ENCODE results near the gene PHF19.
A peak's percentile ranks its signal among the peaks of the same experiment; 100 is the strongest.

The PHF19 gene

GRCh38 chr9:120876842-120877240 lies at the start of gene PHF19:
Gene PHF19 (minus strand): TSS chr9:120877188. CDS start chr9:120874741, 2,447 bp downstream.
- peak; percentile 36 for DNase-seq

- DNase-seq = no peak
These were observed 49.5 kb upstream of the PHF19 start, which contains the start of gene TRAF1 for GRCh38 chr9:120926397-120926928. Gene TRAF1 (minus strand): TSS chr9:120926796. CDS start chr9:120926075, 721 bp downstream.

DNA sequence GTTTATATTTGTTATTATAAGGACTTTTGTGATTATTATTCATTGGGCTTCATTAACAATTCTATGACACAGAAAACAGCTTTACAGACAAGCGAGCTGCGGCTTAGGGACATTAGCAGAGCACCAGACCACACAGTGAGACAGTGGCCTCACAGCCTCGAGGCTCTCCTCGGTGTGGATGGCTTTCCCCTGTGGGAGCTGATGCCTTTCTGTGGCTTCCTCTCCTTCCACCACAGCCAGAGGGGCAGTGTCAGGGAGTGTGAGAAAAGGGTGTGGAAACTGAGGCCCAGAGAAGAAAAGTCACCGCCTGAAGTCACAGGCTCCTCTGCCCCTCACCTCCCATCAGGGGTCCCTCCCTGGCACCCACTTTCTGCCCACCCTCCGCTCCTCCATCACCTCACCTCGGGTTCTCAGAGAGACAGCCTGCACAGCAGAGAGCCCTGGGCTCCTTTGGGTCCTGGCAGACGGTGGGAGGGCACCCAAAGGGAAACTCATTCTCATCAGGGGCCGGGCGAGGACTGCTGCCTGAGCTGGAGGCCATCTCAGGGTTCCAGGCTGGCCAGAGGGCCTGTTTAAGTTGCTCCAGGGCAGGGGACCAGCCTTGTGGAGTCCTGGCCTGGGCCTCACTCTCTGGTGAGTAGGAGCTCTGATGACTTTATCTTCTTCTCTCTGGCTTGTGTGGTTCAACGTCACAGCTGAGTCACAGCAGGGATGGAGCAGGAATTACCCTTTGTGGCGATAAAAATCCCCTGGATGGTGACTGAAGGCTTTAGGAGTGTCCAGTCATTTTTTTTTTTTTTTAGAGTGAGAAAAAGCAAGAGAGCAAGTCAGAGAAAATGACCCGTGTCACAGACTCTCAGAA lies 48.8 kb upstream of the PHF19 start:
- DNase-seq = no peak

DNA sequence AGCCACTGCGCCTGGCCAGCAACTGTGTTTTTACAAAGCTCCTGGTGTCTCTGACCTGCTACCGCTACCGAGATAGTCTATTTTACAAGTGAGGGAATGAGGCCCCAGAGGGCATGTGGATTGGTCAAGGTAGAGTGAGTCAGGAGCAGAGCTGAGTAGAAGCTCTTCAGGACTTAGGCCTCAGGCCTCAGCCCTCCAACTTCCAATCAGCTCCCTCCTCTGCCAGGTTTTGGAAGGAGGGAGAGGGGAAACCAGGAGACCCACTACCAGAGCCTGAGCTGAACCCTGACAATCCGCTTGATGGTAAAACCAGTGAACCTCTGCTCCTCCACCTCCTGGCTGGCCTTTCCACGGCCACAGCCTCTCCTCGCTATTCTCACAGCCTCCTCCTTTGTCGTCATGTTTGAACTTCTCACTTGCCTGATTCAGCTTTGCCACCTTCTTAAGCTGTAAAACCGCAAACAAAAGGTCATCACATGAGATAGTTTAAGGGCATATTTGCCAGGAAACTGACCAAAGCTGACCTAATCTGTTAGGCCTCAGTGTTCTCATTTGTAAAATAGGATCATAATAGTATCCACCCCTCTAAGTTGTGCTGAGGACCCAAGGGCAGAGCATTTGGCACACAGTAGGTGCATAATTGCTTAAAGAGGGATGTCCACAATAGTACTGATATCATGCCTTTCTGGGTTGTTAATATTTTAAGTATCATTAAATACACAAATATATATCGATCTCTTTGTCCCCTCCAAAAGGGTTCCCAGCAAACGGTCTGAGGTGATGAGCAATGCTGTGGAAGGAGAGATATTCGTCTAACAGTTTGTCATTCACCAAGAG lies 47.9 kb upstream of the PHF19 start:
- no peak for DNase-seq

DNA sequence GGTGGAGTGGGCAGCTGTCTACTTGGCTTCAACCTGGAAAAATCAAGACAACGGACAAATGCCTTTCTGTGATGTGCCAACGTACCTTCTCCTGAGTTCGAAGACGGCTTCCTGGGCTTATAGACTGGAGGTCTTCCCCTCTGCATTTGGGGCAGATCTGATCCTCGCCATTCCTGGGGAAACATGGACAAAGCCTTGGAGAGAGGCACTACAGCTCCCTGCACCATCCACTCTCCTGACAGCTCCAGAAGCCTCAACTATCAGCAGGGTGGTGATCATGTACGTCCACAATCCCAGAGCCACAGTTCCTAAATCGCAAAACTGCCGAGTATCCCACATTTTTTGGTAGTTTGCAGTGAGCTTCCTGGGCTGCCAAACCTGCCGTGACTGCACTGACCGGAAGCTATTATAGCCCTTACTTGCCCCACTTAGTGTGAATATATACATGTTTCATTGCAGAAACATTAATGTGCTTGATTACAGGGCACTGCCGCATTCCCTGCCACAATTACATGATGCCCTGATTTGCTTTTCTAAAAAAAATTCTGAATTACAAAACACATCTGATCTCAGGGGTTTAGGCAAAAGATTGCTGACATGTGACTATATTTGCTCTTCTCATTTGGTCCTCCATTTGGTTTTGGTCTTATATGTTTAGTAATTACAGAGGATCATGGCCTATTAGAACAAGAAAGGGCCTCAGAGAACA lies 46.8 kb upstream of the PHF19 start:
- DNase-seq = no peak

GRCh38 chr9:120922404-120923195 lies 45.6 kb upstream of the PHF19 start:
- no peak for DNase-seq

GRCh38 chr9:120921661-120922181 lies 44.7 kb upstream of the PHF19 start:
- no peak for DNase-seq

DNA sequence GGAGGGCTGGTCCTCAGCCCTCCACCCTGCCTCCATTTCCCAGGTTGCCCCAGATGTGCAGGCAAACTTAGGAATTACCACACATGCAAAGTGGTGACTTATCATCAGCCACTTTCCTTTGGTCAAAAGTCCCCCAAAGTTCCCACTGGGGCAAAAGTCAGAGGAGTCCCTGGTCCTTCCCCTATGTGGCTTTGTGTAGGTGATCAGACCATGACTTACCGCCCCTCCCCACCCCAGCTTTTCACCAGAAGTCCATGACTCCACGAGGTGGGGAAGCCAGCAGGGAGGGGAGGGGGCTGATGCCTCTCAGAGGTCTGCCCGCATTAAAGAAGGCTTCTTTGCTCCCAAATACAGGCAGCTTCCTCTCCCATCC lies 43.8 kb upstream of the PHF19 start:
- DNase-seq = no peak

GRCh38 chr9:120919843-120920805 lies 43.1 kb upstream of the PHF19 start:
- DNase-seq = no peak

DNA sequence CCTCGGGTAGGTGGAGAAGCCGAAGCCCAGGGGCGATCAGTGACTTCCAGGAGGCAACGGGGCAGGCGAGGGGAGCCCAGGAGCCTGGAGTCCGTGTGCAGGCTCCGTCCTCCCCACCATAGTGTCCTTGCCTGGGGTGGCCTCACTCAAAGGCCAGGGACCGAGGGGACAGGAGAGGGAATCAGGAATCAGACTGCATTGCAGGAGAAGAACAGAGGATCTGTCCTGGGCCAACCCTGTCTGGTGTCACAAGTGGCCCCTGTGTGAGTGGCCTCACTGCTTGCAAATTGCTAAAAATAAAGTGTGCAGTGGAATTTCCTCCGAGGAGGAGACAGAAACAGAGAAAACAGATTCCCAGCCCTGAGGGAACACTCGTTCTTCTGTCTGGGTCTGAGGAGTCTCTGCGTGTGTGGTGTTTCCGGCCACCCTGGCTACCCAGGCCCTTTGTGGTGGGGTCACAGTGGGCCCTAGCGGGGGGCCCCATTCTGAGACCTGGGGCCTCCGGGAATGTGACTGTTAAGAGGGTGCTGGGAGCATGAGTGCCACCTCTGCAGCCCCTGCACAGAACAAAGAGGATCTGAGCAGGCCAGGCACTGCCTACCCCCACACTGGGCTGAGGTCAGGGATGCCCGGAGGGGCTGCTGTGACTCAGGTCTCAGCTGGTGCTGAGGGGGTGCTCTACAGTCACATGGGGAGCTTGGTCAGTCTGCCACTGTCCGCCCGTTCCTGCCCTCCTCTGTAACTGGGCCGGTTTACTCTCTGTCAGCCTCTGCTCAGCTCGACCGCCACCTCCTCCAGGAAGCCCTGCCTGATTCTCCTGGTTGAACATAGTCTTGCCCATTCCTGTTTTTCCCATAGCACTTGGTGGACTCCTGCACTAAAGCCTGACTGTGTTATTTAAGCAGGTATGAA lies 42.2 kb upstream of the PHF19 start:
- DNase-seq = no peak

DNA sequence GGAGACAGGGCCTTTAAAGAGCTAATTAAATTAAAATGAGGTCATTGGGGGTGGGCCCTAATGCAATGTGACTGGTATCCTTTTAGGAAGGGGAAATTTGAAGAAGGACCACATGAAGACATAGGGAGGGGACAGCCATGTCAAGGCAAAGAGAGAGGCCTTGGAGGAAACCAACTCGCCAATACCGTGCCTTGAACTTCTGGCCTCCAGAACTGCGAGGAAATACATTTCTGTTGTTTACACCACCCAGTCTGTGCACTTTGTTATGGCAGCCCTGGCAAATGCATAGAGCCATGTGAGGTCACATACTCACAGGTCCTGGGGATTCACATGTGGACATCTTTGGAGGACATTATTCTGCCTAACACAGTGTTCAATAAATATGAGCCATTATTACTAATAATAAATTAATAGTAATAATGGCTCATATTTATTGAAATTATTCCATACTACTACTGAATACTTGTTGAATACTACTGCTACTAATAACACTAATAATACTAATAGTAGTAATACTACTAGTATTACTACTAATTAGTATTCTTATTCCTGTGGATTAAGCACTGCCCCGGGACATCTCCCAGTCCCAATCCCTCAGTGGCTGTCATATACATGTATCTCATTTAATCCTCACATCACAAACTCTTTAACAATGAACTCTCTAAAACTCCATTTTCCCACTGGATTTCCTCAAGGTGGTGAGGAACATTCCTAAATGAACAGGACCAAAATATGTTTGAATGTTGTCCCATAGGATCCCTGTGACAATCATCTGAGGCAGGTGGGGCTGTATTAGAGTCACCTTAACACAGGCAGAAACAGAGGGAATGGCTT lies 41.2 kb upstream of the PHF19 start:
- no peak for DNase-seq

DNA sequence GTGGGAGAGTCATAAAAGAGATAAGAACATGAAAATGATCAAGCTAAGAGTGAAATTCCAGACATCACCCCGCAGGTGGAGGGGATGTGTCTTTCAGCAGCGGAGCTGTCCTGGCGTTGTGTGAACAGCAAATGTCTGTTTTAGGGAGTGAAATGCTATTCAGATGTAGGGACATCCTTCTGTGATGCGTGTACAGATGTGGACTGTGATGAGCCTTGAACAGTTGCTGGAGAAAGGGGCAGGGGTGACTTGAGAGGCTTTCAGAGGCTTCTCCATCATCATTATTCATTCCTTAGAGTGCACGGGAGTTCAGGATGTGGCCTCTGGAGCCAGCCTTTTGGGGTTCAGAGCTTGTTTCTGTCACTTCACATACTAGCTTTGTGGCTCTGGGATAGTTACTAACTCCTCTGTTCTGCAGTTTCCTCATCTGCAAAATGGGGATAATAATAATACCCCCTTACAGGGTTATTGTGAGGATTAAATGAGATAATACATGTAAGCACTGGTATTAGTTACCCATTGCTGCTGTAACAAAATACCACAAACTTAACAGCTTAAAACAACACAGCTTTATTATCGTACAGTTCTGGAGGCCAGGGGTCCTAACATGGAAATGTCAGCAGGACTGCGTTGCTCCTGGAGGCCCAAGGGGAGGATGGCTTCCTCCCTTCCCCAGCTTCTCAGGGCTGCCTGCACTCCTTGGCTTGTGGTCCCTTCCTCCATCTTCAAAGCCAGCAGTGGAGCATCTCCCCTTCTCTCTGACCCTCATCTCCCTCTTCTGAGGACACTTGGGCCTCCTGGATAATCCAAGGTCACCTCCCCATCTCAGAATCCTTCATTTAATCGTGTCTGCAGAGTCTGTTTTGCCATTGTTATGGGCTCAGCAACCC lies 40.2 kb upstream of the PHF19 start:
- no peak for DNase-seq

- DNase-seq = no peak
These were observed 39.6 kb upstream of the PHF19 start for GRCh38 chr9:120916588-120916987.

GRCh38 chr9:120915854-120916470 lies 39.0 kb upstream of the PHF19 start:
- DNase-seq = no peak

- DNase-seq = no peak
These were observed 38.0 kb upstream of the PHF19 start for GRCh38 chr9:120914953-120915352.

- no peak for DNase-seq
These were observed 37.4 kb upstream of the PHF19 start for GRCh38 chr9:120914396-120914795.

- DNase-seq = no peak
These were observed 36.8 kb upstream of the PHF19 start for GRCh38 chr9:120913647-120914264.

Data from NCI-H2171 treated with DMSO at 0.1 percent for 48 hours (cell line).